ENCODE results near the gene PLCG2.

Gene PLCG2

GRCh38 chr16:81744385-81744784 is 34.7 kb upstream of the PLCG2 start:
- Histone ChIP-seq H3K18ac (ENCODE audit: low read length) (no peak overlapping the region), H3K4me3 (ENCODE audit: low read length in 2 of 2) (no peak overlapping the region), H2AFZ (ENCODE audit: low read length) (no peak overlapping the region), H3K27me3 (ENCODE audit: control insufficient read depth in 3 of 3, insufficient read depth in 3 of 3, low read depth in 1 of 3, low read length in 3 of 3) (peaks cover 0 to 11% (median 0%) of the 10 kb centered on the region in 3 experiments), H3K14ac (ENCODE audit: low read length) (no peak overlapping the region), H2BK120ac (ENCODE audit: low read depth, low read length) (no peak overlapping the region), H2BK15ac (ENCODE audit: low read length) (no peak overlapping the region), H3K36me3 (replicated peaks in 1 of 2; ENCODE audit: control insufficient read depth in 2 of 2, insufficient read depth in 2 of 2, low read length in 2 of 2) (no peaks in the 10 kb centered on the region), H3K27ac (replicated peaks; ENCODE audit: low read length) (no peak overlapping the region), H4K91ac (ENCODE audit: low read depth, low read length, poor library complexity) (no peak overlapping the region), H2BK5ac (ENCODE audit: low read length) (no peak overlapping the region), H2BK12ac (ENCODE audit: low read length) (no peak overlapping the region), H3K4me1 (ENCODE audit: control insufficient read depth in 2 of 2, insufficient read depth in 1 of 2, low read depth in 1 of 2, low read length in 2 of 2) (peaks cover 0 to 1% of the 10 kb centered on the region in 2 donors), H3K4me2 (ENCODE audit: insufficient read depth, low read length, poor library complexity, severe bottlenecking) (no peak overlapping the region), H3K23ac (ENCODE audit: low read depth, low read length, poor library complexity) (no peak overlapping the region), H4K8ac (ENCODE audit: low read depth, low read length) (no peak overlapping the region), H3K9ac (ENCODE audit: low read depth, low read length, poor library complexity) (no peak overlapping the region), H3K4ac (ENCODE audit: low read length) (no peak overlapping the region), H3K9me3 (replicated peaks in 1 of 2; ENCODE audit: control insufficient read depth in 2 of 2, insufficient read depth in 1 of 2, low read depth in 1 of 2, low read length in 2 of 2) (no peaks in the 10 kb centered on the region), H2AK5ac (ENCODE audit: low read depth, low read length) (no peak overlapping the region), H3K79me1 (ENCODE audit: low read depth, low read length) (no peaks in the 10 kb centered on the region)
- no peak for DNase-seq (ENCODE audit: low spot score)
- WGBS, 2 donors (ENCODE audit: extremely low coverage in 2 of 2, insufficient read length in 2 of 2, insufficient replicate concordance in 1 of 2), result no CpG with 5 or more reads among the region's 4 CpGs

DNA sequence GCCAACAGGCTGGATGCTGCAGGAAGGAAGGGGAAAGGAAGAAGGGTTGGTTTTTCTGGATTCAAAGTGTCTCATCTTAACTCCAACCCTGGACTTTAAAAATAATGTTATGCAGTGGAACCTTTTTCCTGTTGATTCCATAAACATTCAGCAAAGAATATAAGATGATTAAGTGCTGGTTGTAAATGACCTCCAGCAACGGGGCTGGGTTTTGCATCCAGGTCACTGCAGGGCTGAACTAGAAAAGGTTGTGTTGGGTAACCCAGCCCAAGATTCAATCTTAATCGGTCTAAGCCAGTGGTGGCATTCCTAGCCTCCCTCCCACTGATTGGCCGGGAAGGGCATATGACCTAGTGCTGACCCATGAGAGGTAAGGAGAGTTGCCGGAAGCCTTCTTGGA is 34.2 kb upstream of the PLCG2 start:
- H3K4me1 ChIP-seq (ENCODE audit: control insufficient read depth in 2 of 2, insufficient read depth in 1 of 2, low read depth in 1 of 2, low read length in 2 of 2), result peaks cover 0 to 1% of the 10 kb centered on the region in 2 donors
- H2BK120ac ChIP-seq (ENCODE audit: low read depth, low read length), result no peak overlapping the region
- no peak overlapping the region for H3K4me2 ChIP-seq (ENCODE audit: insufficient read depth, low read length, poor library complexity, severe bottlenecking)
- H3K4me3 ChIP-seq (ENCODE audit: low read length in 2 of 2), result no peak overlapping the region
- no peak for DNase-seq (ENCODE audit: low spot score)
- H2AK5ac ChIP-seq (ENCODE audit: low read depth, low read length), result no peak overlapping the region
- no peaks in the 10 kb centered on the region for H3K36me3 ChIP-seq (replicated peaks in 1 of 2; ENCODE audit: control insufficient read depth in 2 of 2, insufficient read depth in 2 of 2, low read length in 2 of 2)
- peak overlapping the region; percentile 91 for H2AFZ ChIP-seq (ENCODE audit: low read length)
- no peaks in the 10 kb centered on the region for H3K79me1 ChIP-seq (ENCODE audit: low read depth, low read length)
- H3K18ac ChIP-seq (ENCODE audit: low read length), result no peak overlapping the region
- no peak overlapping the region for H2BK15ac ChIP-seq (ENCODE audit: low read length)
- no peak overlapping the region for H4K8ac ChIP-seq (ENCODE audit: low read depth, low read length)
- no peak overlapping the region for H3K14ac ChIP-seq (ENCODE audit: low read length)
- WGBS, 2 donors (ENCODE audit: extremely low coverage in 2 of 2, insufficient read length in 2 of 2, insufficient replicate concordance in 1 of 2), result no CpG with 5 or more reads among the region's 4 CpGs
- peaks cover 0 to 13% (median 0%) of the 10 kb centered on the region in 3 experiments for H3K27me3 ChIP-seq (ENCODE audit: control insufficient read depth in 3 of 3, insufficient read depth in 3 of 3, low read depth in 1 of 3, low read length in 3 of 3)
- H2BK5ac ChIP-seq (ENCODE audit: low read length), result no peak overlapping the region
- no peak overlapping the region for H2BK12ac ChIP-seq (ENCODE audit: low read length)
- no peak overlapping the region for H3K27ac ChIP-seq (replicated peaks; ENCODE audit: low read length)
- no peaks in the 10 kb centered on the region for H3K9me3 ChIP-seq (replicated peaks in 1 of 2; ENCODE audit: control insufficient read depth in 2 of 2, insufficient read depth in 1 of 2, low read depth in 1 of 2, low read length in 2 of 2)
- H3K4ac ChIP-seq (ENCODE audit: low read length), result no peak overlapping the region
- H3K9ac ChIP-seq (ENCODE audit: low read depth, low read length, poor library complexity), result no peak overlapping the region
- H4K91ac ChIP-seq (ENCODE audit: low read depth, low read length, poor library complexity), result no peak overlapping the region
- no peak overlapping the region for H3K23ac ChIP-seq (ENCODE audit: low read depth, low read length, poor library complexity)

DNA sequence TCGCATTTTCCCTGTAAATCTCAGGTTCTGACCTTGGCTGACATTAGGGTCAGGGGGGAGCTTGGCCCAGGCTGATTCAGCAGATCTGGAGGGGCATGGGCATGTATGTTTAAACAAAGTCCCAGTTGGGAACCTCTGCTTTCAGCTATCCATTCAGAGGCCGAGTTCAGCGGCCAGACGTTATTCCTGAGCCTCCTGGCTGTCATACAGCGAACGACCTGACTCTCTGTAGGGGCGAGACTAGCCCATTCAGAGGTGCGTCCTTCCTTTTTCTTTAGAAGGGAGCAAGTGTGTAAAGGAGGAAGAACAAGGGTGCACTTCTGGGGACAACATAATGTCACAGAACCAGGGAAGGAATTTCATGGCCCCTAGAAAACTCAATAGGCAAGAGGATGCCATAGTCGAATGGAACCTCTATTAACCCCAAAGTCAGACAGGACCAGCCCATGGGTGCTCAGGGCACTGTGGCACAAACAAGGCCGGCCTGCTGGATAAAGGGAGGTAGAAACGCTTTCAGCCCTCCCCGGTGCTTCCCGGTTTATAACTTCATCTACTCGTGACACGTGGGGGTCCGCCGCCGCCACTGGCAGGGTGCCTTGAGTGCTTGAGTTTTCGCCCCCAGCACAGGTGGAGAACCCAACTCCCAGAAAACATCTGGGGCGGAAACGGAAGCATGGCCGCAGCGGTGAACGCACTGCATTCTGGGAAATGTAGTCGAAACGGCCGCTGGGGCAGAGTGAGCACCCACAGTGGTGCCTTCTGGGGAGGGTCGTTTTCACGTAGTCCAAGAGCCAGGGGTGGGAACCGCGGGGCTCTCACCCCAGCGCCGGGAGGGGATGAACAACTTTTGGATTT is 33.2 kb upstream of the PLCG2 start:
- H2BK12ac ChIP-seq (ENCODE audit: low read length), result no peak overlapping the region
- no peak overlapping the region for H2BK5ac ChIP-seq (ENCODE audit: low read length)
- peaks cover 0 to 1% of the 10 kb centered on the region in 2 donors for H3K4me1 ChIP-seq (ENCODE audit: control insufficient read depth in 2 of 2, insufficient read depth in 1 of 2, low read depth in 1 of 2, low read length in 2 of 2)
- no peak overlapping the region for H2BK120ac ChIP-seq (ENCODE audit: low read depth, low read length)
- no peak overlapping the region for H3K27ac ChIP-seq (replicated peaks; ENCODE audit: low read length)
- no peaks in the 10 kb centered on the region for H3K9me3 ChIP-seq (replicated peaks in 1 of 2; ENCODE audit: control insufficient read depth in 2 of 2, insufficient read depth in 1 of 2, low read depth in 1 of 2, low read length in 2 of 2)
- H2BK15ac ChIP-seq (ENCODE audit: low read length), result no peak overlapping the region
- no peak overlapping the region for H2AK5ac ChIP-seq (ENCODE audit: low read depth, low read length)
- peak overlapping the region; percentile 59 for H3K4me2 ChIP-seq (ENCODE audit: insufficient read depth, low read length, poor library complexity, severe bottlenecking)
- H4K91ac ChIP-seq (ENCODE audit: low read depth, low read length, poor library complexity), result no peak overlapping the region
- H3K27me3 ChIP-seq (ENCODE audit: control insufficient read depth in 3 of 3, insufficient read depth in 3 of 3, low read depth in 1 of 3, low read length in 3 of 3), result peaks cover 0 to 13% (median 0%) of the 10 kb centered on the region in 3 experiments
- H4K8ac ChIP-seq (ENCODE audit: low read depth, low read length), result peak overlapping the region; percentile 90
- no peak overlapping the region for H3K9ac ChIP-seq (ENCODE audit: low read depth, low read length, poor library complexity)
- peak overlapping the region; percentile 91 for H2AFZ ChIP-seq (ENCODE audit: low read length)
- no peak overlapping the region for H3K14ac ChIP-seq (ENCODE audit: low read length)
- no peak overlapping the region for H3K4ac ChIP-seq (ENCODE audit: low read length)
- H3K79me1 ChIP-seq (ENCODE audit: low read depth, low read length), result no peaks in the 10 kb centered on the region
- no peak for DNase-seq (ENCODE audit: low spot score)
- no peak overlapping the region for H3K23ac ChIP-seq (ENCODE audit: low read depth, low read length, poor library complexity)
- H3K4me3 ChIP-seq (ENCODE audit: low read length in 2 of 2), result peak overlapping the region; percentile 3 to 45
- no peaks in the 10 kb centered on the region for H3K36me3 ChIP-seq (replicated peaks in 1 of 2; ENCODE audit: control insufficient read depth in 2 of 2, insufficient read depth in 2 of 2, low read length in 2 of 2)
- H3K18ac ChIP-seq (ENCODE audit: low read length), result no peak overlapping the region
- no CpG with 5 or more reads among the region's 33 CpGs for WGBS, 2 donors (ENCODE audit: extremely low coverage in 2 of 2, insufficient read length in 2 of 2, insufficient replicate concordance in 1 of 2)

DNA sequence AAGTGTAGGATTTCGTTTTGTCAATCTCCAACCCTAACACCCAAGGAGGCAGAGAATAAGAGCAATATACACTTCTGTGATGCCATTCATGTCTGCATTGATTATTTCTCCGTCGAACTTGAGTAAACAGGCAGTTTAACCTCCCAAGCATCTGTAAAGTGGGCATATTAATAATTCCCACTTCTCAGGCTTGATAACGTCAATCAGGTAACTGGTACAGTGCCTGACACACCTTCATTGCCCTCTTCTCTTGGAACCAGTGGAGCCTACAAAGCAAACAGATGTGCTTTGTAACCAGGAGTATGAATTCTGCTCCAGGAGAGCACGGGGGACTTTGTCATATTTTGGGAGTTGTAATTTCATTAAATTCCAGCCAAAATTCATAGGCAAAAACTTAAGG is 32.5 kb upstream of the PLCG2 start:
- no peak overlapping the region for H4K8ac ChIP-seq (ENCODE audit: low read depth, low read length)
- no peak for DNase-seq (ENCODE audit: low spot score)
- H3K4ac ChIP-seq (ENCODE audit: low read length), result no peak overlapping the region
- no peak overlapping the region for H3K23ac ChIP-seq (ENCODE audit: low read depth, low read length, poor library complexity)
- no peak overlapping the region for H3K18ac ChIP-seq (ENCODE audit: low read length)
- no peaks in the 10 kb centered on the region for H3K36me3 ChIP-seq (replicated peaks in 1 of 2; ENCODE audit: control insufficient read depth in 2 of 2, insufficient read depth in 2 of 2, low read length in 2 of 2)
- peaks cover 0 to 13% (median 0%) of the 10 kb centered on the region in 3 experiments for H3K27me3 ChIP-seq (ENCODE audit: control insufficient read depth in 3 of 3, insufficient read depth in 3 of 3, low read depth in 1 of 3, low read length in 3 of 3)
- no peak overlapping the region for H3K14ac ChIP-seq (ENCODE audit: low read length)
- H3K4me3 ChIP-seq (ENCODE audit: low read length in 2 of 2), result peak overlapping the region in 1 of 2 donors; percentile 8
- no CpG with 5 or more reads among the region's 5 CpGs for WGBS, 2 donors (ENCODE audit: extremely low coverage in 2 of 2, insufficient read length in 2 of 2, insufficient replicate concordance in 1 of 2)
- H3K79me1 ChIP-seq (ENCODE audit: low read depth, low read length), result no peaks in the 10 kb centered on the region
- H2BK5ac ChIP-seq (ENCODE audit: low read length), result no peak overlapping the region
- H2BK12ac ChIP-seq (ENCODE audit: low read length), result no peak overlapping the region
- no peaks in the 10 kb centered on the region for H3K9me3 ChIP-seq (replicated peaks in 1 of 2; ENCODE audit: control insufficient read depth in 2 of 2, insufficient read depth in 1 of 2, low read depth in 1 of 2, low read length in 2 of 2)
- peaks cover 0 to 1% of the 10 kb centered on the region in 2 donors for H3K4me1 ChIP-seq (ENCODE audit: control insufficient read depth in 2 of 2, insufficient read depth in 1 of 2, low read depth in 1 of 2, low read length in 2 of 2)
- H2AK5ac ChIP-seq (ENCODE audit: low read depth, low read length), result no peak overlapping the region
- H3K9ac ChIP-seq (ENCODE audit: low read depth, low read length, poor library complexity), result no peak overlapping the region
- H2BK120ac ChIP-seq (ENCODE audit: low read depth, low read length), result no peak overlapping the region
- no peak overlapping the region for H2BK15ac ChIP-seq (ENCODE audit: low read length)
- peak overlapping the region; percentile 91 for H2AFZ ChIP-seq (ENCODE audit: low read length)
- no peak overlapping the region for H3K27ac ChIP-seq (replicated peaks; ENCODE audit: low read length)
- H3K4me2 ChIP-seq (ENCODE audit: insufficient read depth, low read length, poor library complexity, severe bottlenecking), result peak overlapping the region; percentile 23
- no peak overlapping the region for H4K91ac ChIP-seq (ENCODE audit: low read depth, low read length, poor library complexity)

Measured in neuronal stem cell (in vitro differentiated cells).